ENCODE measurements around the gene GAS1.

DNA sequence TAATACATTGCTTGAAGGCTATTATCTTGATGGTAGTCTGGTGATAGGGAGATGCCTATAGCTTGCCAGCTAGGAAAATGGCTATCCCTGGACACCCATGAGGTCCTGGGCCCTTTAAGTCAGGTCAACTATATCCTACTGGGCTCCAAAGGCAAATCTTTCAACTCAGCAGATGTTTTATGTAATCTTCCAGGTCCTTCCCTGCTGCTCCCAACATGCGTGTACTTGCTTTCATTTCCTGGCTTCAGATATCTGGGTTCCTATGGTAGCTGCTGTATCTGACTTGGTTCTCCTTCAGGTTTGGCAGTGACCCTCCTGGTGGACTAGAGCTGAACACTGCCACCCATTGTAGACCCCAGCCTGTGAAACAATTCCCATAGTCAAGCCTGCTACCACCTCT is 32.4 kb upstream of the GAS1 start:
- TF ChIP-seq BHLHE40 (IDR thresholded peaks at IDR 0.05; ENCODE audit: low read depth, low read length) (no peak), RFX5 (IDR thresholded peaks at IDR 0.05; ENCODE audit: low read depth, low read length) (no peak)

All from IMR-90 (cell line).